AG09309 (cell line): ENCODE data around the gene GALNT15.

Experiments
- DNase-seq: peaks from one replicate; pipeline ENCODE4 v3.0.0-alpha.2; 2010; ENCODE audit warnings: low read depth
- H3K4me3 ChIP-seq: 2 replicates; pipeline ENCODE4 v1.5.1; 2011; ENCODE audit warnings: mild to moderate bottlenecking, low read depth, low read length, moderate library complexity; ENCODE audit not compliant: control insufficient read depth
- CTCF ChIP-seq: IDR thresholded peaks from 2 replicates; pipeline ENCODE4 v1.5.1; 2011; ENCODE audit warnings: mild to moderate bottlenecking, low read depth, low read length, inconsistent platforms; ENCODE audit not compliant: insufficient read depth, control insufficient read depth; ENCODE audit errors: missing control alignments

The GALNT15 gene

GRCh38 chr3:16280671-16281070 lies 106.2 kb downstream of the GALNT15 start:
- DNase-seq = no peak
- no peak overlapping the region for H3K4me3 ChIP-seq
- TF ChIP-seq CTCF = no peak
